Panc1 (cell line): ENCODE data around the gene TRIO. TPM values are rescaled to one million over a fixed set of nuclear protein-coding genes. Genes with fewer than 3 reads are reported as not detected.

Experiments used
- ATAC-seq: fragments of 200-7000 bp; cut with Tn5 transposase; 2 replicates; pipeline ENCODE4 v1.9.1; 2020; ENCODE audit warnings: mild to moderate bottlenecking, moderate library complexity
- BruUV-seq: library from RNA; stranded (reverse); fragments of 400-500 nt; replicated peaks from 2 replicates; lab custom pipeline; 2021; lab: Mats Ljungman, UMichigan
- CTCF ChIA-PET: fragments of 300-600 bp; sonication (Branson Sonifier 250); formaldehyde crosslinking; loops from one replicate; lab custom pipeline; 2022; ENCODE audit warnings: antibody characterized with exemption; lab: Charles Lee
- POLR2A ChIA-PET: fragments of 300-600 bp; sonication (Branson Sonifier 250); formaldehyde crosslinking; loops from one replicate; lab custom pipeline; 2022; ENCODE audit warnings: antibody characterized with exemption; lab: Charles Lee
- DNase-seq: peaks from one replicate; pipeline ENCODE4 v3.0.0-alpha.2; 2010; ENCODE audit warnings: low read depth, low spot score
- H3K27ac ChIP-seq: 2 replicates; pipeline ENCODE4 v1.5.1; 2011; ENCODE audit warnings: mild to moderate bottlenecking, low read length, inconsistent platforms
- H3K27me3 ChIP-seq: fragments of 200-500 bp; sonication (Bioruptor generic); 2 replicates; pipeline ENCODE4 v1.6.0; 2014; ENCODE audit warnings: low read length, inconsistent platforms; ENCODE audit not compliant: control insufficient read depth, insufficient read depth
- H3K36me3 ChIP-seq: fragments of 200-500 bp; sonication (Bioruptor generic); 2 replicates; pipeline ENCODE4 v1.5.1; 2014; ENCODE audit warnings: inconsistent platforms, mild to moderate bottlenecking, low read length, moderate library complexity; ENCODE audit not compliant: control insufficient read depth, insufficient read depth
- H3K4me1 ChIP-seq: 2 replicates; pipeline ENCODE4 v1.5.1; 2011; ENCODE audit warnings: inconsistent platforms, mild to moderate bottlenecking, low read length, moderate library complexity; ENCODE audit not compliant: control insufficient read depth, insufficient read depth
- H3K4me3 ChIP-seq, 2 experiments: 2 replicates each; pipeline ENCODE4 v1.5.1; 2011 to 2012; ENCODE audit warnings: low read depth in 2 of 2, low read length in 2 of 2, mild to moderate bottlenecking in 2 of 2, inconsistent platforms in 1 of 2, moderate library complexity in 1 of 2
- H3K9me3 ChIP-seq: fragments of 200-500 bp; sonication (Bioruptor generic); 2 replicates; pipeline ENCODE4 v1.5.1; 2014; ENCODE audit warnings: low read depth, mild to moderate bottlenecking, inconsistent platforms, low read length, moderate library complexity; ENCODE audit not compliant: control insufficient read depth, insufficient read depth
- CTCF ChIP-seq: fragments of 450-650 bp; IDR thresholded peaks from 2 replicates; pipeline ENCODE4 v1.5.1; 2017; ENCODE audit warnings: mild to moderate bottlenecking
- POLR2AphosphoS5 ChIP-seq: IDR thresholded peaks from 2 replicates; pipeline ENCODE4 v1.6.1; 2012; ENCODE audit warnings: mild to moderate bottlenecking, low read depth, low read length, moderate library complexity
- REST ChIP-seq, 2 experiments: IDR thresholded peaks; 2 replicates each; pipeline ENCODE4 v1.6.1; 2011 to 2012; ENCODE audit warnings: low read depth in 2 of 2, control low read depth in 1 of 2, low read length in 1 of 2, mild to moderate bottlenecking in 1 of 2, moderate library complexity in 1 of 2; ENCODE audit not compliant: insufficient read depth in 1 of 2
- SIN3A ChIP-seq: IDR thresholded peaks from 2 replicates; pipeline ENCODE4 v1.6.1; 2012; ENCODE audit warnings: low read depth, mild to moderate bottlenecking, low read length, moderate library complexity, borderline replicate concordance; ENCODE audit not compliant: insufficient read depth
- TCF7L2 ChIP-seq: IDR thresholded peaks from 2 replicates; pipeline ENCODE4 v1.6.1; 2011; ENCODE audit warnings: mild to moderate bottlenecking, low read depth, low read length, inconsistent platforms
- in situ Hi-C: cut with HindIII; loops from 2 replicates; pipeline ENCODE4 v1.10.0; 2016; ENCODE audit warnings: low sequenced_read_pairs, low pct_unique_long_range_greater_than_20kb
- intact Hi-C: fragments of 100-400 bp; cut with micrococcal nuclease; formaldehyde crosslinking; loops from one replicate; pipeline ENCODE4 v1.10.0; 2022; ENCODE audit not compliant: unreplicated experiment
- total RNA-seq: library from RNA; stranded (reverse); gene quantifications from one replicate; pipeline ENCODE4 v1.2.1, GENCODE V29; 2021; ENCODE audit not compliant: unreplicated experiment

The TRIO gene
- total RNA-seq, 1 experiment from 2014 or later = 349 TPM

GRCh38 chr5:14151416-14151815 is 8.3 kb downstream of the TRIO start:
- ChIA-PET CTCF (no interaction called here), POLR2A (interaction anchor here (0.6 kb wide), 1 partner anchor 171 kb away, joined by 4 read pairs; no protein-coding TSS in a partner anchor)
- no peak for DNase-seq
- no peaks in the 10 kb centered on the region for H3K27me3 ChIP-seq
- BruUV-seq = no TSS peak
- in situ Hi-C loops (no loop called here), intact Hi-C loops (loop anchor here (5.0 kb wide), 2 partner anchors 51 to 116 kb away; no protein-coding TSS in a partner anchor)
- peaks cover 91% of the 10 kb centered on the region for H3K4me1 ChIP-seq
- no peak for ATAC-seq
- H3K27ac ChIP-seq = peak overlapping the region; percentile 99
- H3K36me3 ChIP-seq = peaks cover 6% of the 10 kb centered on the region; the same call in 1 of the 2 replicates
- H3K9me3 ChIP-seq = no peaks in the 10 kb centered on the region
- H3K4me3 ChIP-seq = no peak overlapping the region
- TF ChIP-seq SIN3A = no peak
- TF ChIP-seq POLR2AphosphoS5 = 0 out of 2 replicates have a peak, but pooled peaks have one; percentile 21

DNA sequence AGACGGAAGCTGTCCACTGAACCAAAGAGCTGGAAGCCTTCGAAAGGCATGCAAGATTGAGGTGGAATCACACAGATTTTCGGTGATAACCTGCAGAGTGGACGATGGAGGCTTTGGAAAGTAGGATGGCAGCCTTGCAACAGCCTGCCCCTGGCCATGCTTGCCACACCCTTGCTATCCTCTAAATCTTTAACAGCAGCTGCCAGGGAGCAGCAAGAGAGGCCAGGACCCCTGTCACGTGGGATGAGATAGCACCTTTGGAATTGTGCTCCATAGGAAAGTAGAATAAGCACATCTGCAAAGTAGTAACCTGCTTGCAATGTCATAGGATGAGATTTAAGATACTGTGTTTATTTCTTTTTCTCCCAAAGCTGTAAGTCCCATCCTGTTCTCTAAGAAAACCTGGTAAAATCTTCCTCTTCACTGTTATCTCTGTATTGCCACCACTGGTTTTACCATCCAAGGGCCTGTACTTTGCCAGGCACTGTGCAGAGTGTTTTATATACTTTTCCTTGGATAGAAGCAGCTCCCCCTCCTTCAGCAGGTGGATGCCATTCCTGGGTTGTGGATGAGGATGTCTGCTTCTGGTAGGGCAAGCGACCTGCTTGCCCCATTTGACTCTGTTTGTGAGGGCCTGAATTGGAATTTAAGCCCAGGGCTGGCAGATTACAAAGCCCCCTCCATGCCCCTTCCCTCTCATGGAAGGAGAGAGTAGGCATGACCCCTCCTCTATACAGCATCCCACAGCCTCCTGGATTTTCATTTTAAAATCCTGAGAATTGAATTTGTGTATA is 10.1 kb downstream of the TRIO start:
- Histone ChIP-seq H3K4me3 (peak overlapping the region; percentile 16 to 38; a peak in 3 of 4 replicates), H3K4me1 (peaks cover 100% of the 10 kb centered on the region)

More for the DNA sequence above, 10.1 kb downstream of the TRIO start:
- TF ChIP-seq CTCF (no peak), SIN3A (no peak), TCF7L2 (peak; percentile 20; the same call in 1 of the 2 replicates), REST (IDR thresholded peaks at IDR 0.05; ENCODE audit: insufficient read depth in 1 of 2, low read depth in 2 of 2, low read length in 1 of 2) (no peak), POLR2AphosphoS5 (no peak)
- no peaks in the 10 kb centered on the region for H3K27me3 ChIP-seq
- DNase-seq = no peak
- H3K9me3 ChIP-seq = no peaks in the 10 kb centered on the region
- ChIA-PET CTCF (no interaction called here), POLR2A (interaction anchor here (1.3 kb wide), 2 partner anchors 15 to 20 kb away, joined by 3 to 4 read pairs; no protein-coding TSS in a partner anchor)
- intact Hi-C loops (loop anchor here (5.0 kb wide), 2 partner anchors 49 to 114 kb away; no protein-coding TSS in a partner anchor), in situ Hi-C loops (no loop called here)
- H3K36me3 ChIP-seq = peaks cover 6% of the 10 kb centered on the region; the same call in 1 of the 2 replicates
- BruUV-seq = TSS peak; percentile 44
- no peak for ATAC-seq
- peak overlapping the region; percentile 99 for H3K27ac ChIP-seq
